HG03469 (cell line): Measurements from ENCODE around the gene MOCS1.

Experiments
- ATAC-seq: cut with Tn5 transposase; IDR thresholded peaks from one replicate; pipeline ENCODE4 v1.9.1; 2021; ENCODE audit warnings: mild to moderate bottlenecking, moderate library complexity, moderate number of reproducible peaks; ENCODE audit not compliant: unreplicated experiment

MOCS1 gene

GRCh38 chr6:39904946-39905639 is 29.2 kb downstream of the MOCS1 start:
- ATAC-seq: no peak

GRCh38 chr6:39903656-39904055 is 30.6 kb downstream of the MOCS1 start:
- no peak for ATAC-seq

- no peak for ATAC-seq
These were observed 31.3 kb downstream of the MOCS1 start for GRCh38 chr6:39902786-39903465.

GRCh38 chr6:39902136-39902535 is 32.1 kb downstream of the MOCS1 start:
- no peak for ATAC-seq

- ATAC-seq: no peak
These were observed 32.6 kb downstream of the MOCS1 start for GRCh38 chr6:39901670-39902069.

- ATAC-seq: no peak
These were observed 33.1 kb downstream of the MOCS1 start for GRCh38 chr6:39901116-39901655.

GRCh38 chr6:39899554-39900295 is 34.5 kb downstream of the MOCS1 start:
- ATAC-seq: no peak

- no peak for ATAC-seq
These were observed 35.6 kb downstream of the MOCS1 start for GRCh38 chr6:39898625-39899024.

GRCh38 chr6:39897698-39898097 is 36.6 kb downstream of the MOCS1 start:
- no peak for ATAC-seq

GRCh38 chr6:39896701-39897100 is 37.6 kb downstream of the MOCS1 start:
- ATAC-seq: no peak

GRCh38 chr6:39893286-39893685 is 41.0 kb downstream of the MOCS1 start:
- ATAC-seq: no peak

GRCh38 chr6:39892490-39893129 is 41.7 kb downstream of the MOCS1 start:
- no peak for ATAC-seq

- no peak for ATAC-seq
These were observed 42.3 kb downstream of the MOCS1 start for GRCh38 chr6:39891976-39892375.

GRCh38 chr6:39891353-39891752 is 42.9 kb downstream of the MOCS1 start:
- ATAC-seq: no peak

GRCh38 chr6:39889229-39889628 is 45.0 kb downstream of the MOCS1 start:
- no peak for ATAC-seq

- ATAC-seq: no peak
These were observed 46.4 kb downstream of the MOCS1 start for GRCh38 chr6:39887692-39888450.

GRCh38 chr6:39886871-39887270 is 47.4 kb downstream of the MOCS1 start:
- ATAC-seq: no peak

- no peak for ATAC-seq
These were observed 48.6 kb downstream of the MOCS1 start for GRCh38 chr6:39885691-39886090.

- no peak for ATAC-seq
These were observed 49.6 kb downstream of the MOCS1 start for GRCh38 chr6:39884696-39885095.

GRCh38 chr6:39882531-39882899 is 51.7 kb downstream of the MOCS1 start:
- no peak for ATAC-seq
